GM18507 (cell line): ENCODE data around the gene TCF7L2.
A peak's percentile ranks its signal among the peaks of the same experiment; 100 is the strongest.

ENCODE experiments used
- DNase-seq: peaks from one replicate; pipeline ENCODE4 v3.0.0; 2011; ENCODE audit warnings: low read depth; ENCODE audit not compliant: insufficient read length; ENCODE audit errors: extremely low spot score
- FAIRE-seq: peaks from 2 replicates; lab custom pipeline; 2011; peaks lifted over from hg19 to GRCh38; lab: Jason Lieb, UNC

The TCF7L2 gene

DNA sequence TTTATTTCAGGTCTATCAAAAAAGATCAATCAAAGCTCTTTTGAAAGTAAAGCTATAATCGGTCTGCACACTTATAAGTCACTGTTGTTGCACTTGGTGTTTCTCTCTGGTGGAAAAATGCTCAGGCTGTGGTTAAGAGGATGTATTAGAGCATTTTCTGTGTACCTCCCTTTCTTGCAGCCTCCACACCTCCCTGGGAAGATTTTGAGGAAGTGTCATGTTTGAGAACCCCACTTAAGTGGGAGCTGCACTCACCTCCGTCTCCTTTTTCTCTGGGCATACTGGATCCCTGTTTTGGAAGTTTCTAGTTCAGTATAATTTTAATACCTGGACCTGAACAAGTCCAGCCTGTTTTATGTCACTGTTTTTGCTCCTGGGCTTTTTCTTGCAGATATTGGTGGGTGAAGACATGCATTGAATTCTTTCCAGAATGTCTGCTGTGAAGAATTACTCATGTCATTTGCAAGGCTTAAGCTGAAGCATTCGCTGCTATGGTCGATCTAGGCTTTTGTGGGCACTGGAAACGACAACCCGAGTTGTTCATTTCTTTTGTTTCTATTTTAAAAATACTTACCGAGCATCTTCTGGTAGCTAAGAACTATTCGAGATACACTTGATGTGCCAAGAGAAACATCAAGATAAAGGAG lies 36.6 kb downstream of the TCF7L2 start:
- DNase-seq (no peak), FAIRE-seq (no peak)

DNA sequence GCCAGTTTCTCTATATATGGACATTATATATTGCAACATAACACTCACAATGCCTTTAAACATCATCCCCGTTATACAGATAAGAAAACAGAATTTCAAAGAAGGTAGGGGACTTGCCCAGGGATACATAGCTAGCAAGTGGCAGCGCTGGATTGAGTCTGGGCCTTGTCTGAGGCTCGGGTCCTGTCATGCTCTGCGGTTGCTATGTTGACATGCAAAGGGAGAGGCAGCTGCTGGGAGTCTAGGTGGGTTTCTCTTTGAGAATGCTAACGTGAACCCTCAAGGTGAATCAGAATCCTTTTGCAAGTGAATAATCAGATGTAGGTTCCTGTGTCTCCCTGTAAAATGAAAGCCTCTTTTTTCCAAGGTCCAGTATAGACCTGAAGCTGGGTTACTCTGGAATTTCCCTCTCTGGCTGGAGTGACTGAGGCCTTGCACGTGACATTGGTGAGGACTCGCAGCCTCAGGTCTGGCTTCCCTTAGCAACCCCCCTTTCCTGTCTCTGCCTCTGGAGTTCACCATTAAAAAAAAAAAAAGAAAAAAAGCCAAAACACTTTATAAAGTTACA lies 38.9 kb downstream of the TCF7L2 start:
- FAIRE-seq = no peak

DNA sequence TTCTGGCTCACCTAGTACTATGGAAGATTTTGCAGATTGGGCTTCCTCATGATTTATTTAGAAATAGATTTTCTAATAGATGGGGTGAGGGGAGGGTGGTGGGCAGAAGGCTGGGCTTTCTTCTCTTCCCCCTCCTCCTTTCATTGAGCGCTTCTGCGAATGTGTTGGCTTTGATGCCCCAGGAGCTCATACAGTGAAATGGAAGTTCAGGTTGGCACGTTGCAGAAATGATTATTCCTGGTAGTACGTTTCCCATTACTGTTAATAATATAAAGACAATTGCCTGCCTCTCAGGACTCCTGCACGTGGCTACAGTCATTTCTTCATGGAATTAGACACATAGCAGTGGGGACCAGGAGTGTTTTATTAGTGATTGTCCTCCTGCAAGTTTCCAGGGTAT lies 39.8 kb downstream of the TCF7L2 start:
- FAIRE-seq = no peak
- DNase-seq = no peak

More for the DNA sequence above, 38.9 kb downstream of the TCF7L2 start:
- no peak for DNase-seq

DNA sequence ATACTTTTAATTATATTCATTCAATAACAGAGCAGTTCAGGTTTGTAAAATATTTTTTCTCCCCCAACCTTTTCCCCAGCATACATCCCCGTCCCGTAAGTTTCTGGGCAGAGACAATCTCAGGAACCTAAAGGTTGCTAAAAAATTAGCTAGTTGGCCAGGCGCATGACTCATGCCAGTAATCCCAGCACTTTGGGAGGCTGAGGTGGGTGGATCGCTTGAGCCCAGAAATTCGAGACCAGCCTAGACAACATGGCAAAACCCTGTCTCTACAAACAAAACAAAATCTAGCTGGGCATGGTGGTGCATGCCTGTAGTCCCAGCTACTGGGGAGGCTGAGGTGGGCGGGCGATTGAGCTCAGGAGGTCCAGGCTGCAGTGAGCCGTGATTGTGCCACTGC lies 40.2 kb downstream of the TCF7L2 start:
- no peak for DNase-seq
- FAIRE-seq = no peak

DNA sequence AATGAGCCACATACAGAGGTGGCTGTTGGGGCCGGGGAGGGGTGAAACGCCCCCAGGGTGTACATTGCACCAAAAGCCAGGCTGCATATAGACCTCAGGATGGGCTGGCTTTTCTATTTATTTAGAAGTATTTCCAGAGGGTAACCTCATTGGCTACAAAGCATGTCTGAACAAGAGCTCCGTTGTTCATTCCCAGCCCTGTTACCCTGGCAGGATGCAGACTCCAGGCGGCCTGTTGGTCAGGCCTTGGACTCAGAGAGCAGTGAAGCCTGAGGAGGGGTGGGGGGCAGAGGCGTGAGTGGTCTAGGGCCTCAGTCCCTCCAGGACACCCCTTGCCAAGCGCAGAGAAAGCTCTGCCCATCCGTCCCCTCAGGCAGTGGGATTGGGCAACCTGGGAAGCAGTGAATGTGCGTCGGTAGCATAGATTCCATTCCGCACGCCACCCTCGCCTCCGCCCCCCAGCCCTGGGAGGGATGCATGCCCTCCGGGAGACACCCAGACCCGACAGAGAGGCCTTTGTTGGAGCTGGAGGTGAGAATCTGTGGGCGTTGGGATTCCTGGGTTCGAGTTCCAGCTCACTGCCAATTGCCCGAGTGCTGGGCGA lies 41.9 kb downstream of the TCF7L2 start:
- FAIRE-seq = no peak
- no peak for DNase-seq

DNA sequence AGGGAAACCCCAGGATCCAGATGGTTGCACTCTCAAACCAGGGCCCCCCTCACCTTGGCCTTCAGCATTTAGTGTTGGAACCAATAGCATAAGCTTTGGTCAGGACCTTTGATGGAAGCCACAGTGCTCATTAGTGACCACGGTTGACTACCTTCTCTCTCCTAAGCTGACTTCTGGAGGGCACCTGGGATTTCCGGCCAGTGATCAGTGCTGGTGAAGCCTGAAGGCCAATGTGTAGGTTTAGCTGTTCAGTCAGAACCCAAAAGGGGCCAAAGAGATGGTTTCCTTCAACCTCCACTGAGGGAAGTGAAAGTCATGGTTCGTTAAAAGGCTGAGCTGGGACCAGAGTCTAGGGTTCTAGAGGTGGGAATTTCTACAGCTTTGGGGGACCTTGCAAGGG lies 46.4 kb downstream of the TCF7L2 start:
- DNase-seq (no peak), FAIRE-seq (no peak)

DNA sequence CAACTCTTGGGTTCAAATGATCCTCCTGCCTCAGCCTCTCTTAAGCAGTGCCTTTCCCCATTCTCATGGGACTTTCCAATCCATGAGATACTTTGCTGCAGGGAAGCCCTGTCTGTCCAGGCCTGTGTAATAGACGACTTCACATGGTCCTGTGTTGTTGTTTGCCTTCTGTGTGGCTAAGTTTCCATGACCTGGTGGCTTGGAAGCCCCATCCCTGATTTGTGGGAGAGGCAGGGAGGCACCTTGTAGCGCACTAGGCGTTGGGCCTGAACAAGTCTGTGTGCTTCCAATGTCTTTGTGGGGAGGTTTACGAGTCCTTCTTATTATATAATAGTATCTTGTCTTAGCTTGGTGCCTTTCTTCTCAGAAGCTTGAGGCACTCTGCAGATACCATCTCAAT lies 49.1 kb downstream of the TCF7L2 start:
- FAIRE-seq (no peak), DNase-seq (no peak)

DNA sequence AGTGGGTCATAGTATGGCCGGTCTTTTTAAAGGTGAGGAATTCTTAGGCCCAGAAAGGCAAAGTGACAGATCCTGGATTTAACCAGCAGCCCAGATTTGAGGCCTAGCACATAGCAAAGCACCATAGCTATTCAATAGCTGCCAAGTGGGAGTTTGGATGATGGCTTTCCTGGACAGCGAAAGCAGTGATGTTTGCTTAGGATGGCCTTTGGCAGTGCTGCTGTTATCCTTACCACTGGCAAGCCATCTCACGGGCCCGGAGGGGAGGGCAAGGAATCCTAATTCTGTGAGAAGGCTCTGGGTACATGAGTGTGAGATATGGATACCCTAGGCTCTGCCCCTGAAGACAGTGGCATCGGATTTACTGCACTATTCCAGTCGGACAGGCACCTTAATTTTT lies 50.4 kb downstream of the TCF7L2 start:
- DNase-seq = no peak
- no peak for FAIRE-seq

DNA sequence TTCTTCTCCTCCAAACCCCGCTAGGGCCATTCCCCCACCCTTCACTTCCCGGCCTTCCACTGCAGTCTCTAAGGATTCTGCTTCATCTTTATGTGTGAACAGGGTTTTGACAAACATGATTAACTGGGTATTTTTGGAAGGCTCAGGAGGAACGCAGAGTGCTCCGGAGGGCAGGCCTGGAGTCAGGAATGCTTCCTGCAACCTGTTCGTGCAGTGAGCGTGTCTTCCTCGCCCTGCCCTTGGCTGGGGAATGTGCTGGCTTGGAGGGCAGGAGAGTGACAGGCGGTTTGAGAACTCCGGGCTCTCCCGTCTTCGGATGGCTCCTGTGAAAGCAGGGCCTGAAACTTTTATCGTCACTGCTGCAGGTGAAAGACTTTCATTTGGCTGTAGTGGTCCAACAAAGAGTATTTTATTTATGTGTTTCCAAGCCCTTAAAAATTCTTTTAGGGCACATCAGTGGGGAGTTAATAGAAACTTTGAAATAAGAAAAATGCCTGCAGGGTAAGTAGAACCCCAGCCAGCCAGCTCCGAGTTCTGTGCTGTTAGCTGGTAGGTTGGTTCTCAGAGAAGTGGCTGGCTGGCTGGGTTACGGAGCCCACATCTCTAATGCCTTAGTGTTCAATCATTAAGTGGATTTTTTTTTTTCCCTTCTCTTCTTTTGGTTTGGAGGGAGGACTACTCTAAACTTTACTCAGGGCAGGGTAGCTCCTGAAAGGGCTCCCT lies 51.0 kb downstream of the TCF7L2 start:
- DNase-seq (no peak), FAIRE-seq (no peak)

DNA sequence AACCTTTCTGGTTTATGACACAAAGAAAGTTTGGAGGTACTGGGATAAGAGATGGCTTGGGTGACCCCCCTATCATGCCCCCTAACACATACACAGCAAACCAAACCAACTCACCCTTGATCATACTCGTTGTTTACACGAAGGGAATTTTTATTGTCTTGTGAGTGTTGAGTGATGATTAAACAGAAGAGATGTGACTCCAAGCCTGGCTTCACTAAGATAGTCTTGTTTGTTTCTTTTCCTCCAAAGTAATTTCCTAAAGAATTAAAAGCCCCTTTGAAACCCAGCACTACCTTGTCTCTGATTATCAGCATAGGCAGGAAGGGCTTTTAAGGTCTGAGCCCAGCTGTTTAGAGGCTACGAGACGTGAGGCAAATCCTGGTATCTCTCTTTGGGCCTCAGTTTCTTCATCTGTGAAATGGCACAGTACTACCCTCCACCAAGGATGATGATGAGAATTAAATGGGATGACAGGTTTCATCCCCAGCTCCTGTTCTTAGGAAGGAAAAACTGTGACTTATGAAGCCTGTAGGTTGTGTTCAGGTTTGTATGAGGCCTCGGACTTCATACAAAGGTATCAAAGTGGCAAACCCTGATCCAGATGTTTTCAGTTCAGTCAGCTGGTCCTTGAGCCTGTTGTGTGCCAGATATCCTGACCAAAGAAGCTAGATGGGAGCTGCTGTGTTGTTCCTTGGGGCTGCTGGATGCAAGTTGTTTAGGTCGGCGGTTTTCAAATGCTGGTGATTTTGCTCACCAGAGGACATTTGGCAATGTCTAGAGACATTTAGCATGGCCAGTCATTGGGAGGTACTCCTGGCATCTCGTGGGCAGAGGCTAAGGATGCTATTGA lies 51.8 kb downstream of the TCF7L2 start:
- DNase-seq (no peak), FAIRE-seq (peak; percentile 31)

DNA sequence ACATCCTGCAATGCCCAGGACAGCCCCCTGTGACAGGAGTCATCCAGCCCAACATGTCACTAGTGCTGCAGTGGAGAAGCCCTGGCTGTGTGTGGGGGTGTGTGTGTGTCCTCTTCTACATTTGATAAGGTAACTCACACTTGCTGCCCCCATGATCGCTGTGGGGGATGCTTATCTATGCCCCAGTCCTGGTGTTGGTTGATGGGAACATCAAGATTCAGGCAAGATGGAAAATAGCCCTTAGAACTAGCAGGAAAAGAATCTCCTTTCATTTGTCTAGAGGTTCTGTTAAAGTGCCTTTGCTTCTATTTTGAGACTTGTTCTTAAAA lies 52.4 kb downstream of the TCF7L2 start:
- FAIRE-seq = no peak
- no peak for DNase-seq

DNA sequence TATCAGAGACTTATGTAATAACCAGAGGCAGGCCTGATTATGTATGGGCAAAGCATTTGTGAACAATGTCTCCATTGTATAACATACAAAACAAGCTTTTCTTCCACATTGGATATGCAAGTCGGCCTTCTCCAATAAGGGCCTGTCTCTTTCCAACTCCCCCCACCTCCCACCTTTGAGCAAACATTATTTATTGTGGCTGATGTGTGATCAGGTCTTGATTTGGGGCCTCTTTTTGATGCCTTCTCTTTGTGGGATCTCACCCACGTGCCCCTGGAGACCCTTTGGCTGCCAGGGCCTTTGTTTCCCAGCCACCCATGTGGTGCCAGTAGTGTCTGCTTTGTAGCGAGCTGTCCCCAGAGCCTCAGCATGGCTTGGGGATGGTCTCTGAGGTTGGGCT lies 53.0 kb downstream of the TCF7L2 start:
- DNase-seq (no peak), FAIRE-seq (no peak)

DNA sequence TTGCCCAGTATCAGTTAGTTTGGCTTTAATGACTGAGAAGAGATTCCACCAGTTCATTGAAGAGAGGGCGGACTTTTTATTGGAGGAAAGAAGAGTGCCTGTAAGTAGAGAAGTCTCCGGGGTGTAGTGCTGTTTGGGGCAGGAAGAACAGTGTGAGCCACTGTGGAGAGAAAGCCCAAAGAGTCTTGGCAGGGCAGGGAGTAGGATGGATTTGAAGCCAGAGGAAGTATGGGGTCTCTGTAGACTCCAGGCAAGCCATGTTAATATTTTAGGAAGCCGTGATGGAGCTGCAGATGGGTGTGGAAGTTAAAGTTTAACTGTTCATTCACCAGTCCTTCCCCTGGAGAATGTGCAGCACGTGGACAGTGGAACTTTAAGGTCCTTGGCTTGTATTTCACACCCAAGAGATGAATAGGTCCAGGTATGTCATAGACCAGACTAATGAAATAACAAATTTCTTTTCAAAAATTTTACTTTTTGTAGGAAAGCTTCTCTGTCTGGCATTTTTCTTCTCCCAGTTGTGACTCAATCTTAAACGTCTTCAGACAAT lies 54.1 kb downstream of the TCF7L2 start:
- FAIRE-seq (no peak), DNase-seq (no peak)

DNA sequence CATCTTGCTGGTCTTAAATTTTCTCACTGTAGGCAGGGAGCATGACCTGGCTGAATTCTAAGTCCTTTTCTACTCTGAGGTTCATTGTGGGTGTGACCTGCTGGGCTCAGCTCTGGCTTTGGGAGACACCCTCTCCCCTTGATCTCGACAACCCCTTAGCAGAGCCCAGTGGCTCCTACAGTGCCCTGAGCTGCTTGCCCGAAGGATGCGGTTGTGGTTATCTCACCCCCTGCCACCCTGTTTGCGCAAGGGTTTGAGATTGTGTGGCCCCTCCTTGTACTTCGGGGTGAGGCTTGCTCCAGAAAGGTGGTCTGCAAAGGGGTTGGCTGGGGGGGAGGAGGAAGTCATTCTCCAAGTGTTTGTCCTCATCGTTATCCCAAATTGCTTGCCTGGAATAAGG lies 55.3 kb downstream of the TCF7L2 start:
- DNase-seq (no peak), FAIRE-seq (no peak)

DNA sequence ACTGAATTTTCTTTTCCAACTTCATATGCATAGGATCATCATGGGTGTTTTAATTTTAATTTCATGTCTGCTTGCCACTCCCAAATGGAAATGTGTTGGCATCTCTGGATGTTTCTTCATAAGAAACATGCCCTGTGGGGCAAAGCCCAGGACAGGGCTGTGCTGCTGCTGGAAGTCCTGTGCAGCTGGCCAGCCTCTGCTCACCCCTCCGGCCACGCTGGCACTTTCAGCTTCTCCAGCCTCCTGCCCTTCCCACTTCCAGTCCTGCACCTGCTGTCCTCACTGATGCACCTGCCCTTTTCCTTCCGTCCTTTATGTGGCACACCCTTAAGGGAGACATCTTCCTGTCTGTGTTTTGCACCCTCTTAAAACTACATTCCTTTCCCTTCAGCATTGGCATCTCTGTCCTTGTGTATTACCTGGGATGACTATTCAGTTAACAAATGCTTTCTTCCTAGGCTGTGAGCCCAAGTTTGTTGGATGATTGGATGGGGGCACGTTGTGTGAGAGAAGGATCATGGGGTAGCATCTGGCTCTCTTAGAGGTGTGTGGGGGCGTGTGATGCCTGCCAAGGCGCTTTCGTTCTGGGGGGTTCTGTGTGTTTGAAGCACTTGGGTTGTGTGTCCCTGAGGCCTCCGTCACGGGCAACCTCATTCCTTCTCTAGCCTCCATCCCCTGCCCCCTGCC lies 56.8 kb downstream of the TCF7L2 start:
- FAIRE-seq (no peak), DNase-seq (no peak)

DNA sequence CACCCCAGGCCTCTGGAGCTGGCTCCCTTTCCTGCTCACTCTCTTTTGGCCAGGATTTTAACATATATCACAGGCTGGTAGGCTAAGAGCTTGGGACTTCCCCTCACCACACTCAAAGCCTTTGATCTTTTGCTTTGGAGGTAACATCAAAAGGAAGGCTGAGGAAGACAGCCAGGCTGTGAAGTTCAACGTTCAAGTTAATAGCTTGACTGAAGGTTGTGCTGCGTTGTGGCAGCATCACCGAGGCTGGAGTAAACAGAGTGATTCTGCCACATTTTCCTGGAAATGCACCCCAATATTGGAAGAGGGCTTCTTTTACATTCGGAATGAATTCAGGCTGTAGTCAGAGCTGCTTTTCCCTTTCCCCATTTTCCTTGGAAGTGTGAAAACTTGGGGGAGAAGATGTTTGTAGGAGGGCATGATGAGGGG lies 57.3 kb downstream of the TCF7L2 start:
- FAIRE-seq (no peak), DNase-seq (no peak)

DNA sequence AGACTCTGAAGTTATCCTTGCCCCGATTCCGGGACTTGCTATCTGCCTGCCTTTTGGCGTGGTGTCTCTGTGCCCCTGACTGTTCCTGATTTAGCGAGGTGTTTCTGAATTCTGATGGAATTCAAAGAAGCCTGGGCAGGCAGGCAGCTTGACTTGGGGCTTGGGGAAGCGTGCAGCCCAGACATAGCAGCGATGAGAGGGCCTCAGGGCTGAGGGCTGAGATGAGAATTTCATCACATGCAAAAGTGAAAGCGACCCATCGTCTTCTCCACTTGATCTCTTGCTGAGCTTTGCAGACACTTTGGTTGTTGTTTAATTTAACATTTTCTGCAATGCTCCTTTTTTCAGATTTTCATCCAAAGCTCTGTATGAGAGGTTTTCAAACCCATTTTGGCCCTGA lies 57.8 kb downstream of the TCF7L2 start:
- FAIRE-seq (no peak), DNase-seq (no peak)

DNA sequence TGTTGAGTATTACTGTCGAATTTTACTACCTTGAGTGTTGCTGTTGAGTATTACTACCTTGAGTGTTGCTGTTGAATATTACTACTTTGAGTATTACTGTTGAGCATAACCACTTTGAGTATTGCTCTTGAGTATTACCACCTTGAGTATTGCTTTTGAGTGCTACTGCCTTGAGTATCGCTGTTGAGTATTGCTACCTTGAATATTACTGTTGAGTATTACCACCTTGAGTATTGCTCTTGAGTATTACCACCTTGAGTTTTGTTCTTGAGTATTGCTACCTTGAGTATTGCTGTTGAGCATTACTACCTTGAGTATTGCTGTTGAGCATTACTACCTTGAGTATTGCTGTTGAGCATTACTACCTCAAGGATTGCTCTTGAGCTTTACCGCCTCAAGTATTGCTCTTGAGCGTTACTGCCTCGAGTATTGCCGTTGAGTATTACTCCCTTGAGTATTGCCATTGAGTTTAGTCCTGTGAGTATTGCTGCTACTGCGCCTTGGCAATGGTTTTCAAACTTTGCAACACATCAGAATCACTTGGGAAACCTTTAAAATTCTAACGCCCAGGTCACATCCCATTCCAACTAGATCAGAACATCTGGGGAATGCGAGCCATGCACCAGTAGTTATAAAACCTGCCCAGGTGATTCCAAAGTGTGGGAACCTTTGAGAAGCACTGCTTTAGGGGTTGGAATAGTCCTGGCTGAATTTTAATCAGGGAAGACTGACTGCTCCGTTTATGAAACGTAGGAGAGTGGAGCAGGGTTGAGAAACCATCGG lies 61.7 kb downstream of the TCF7L2 start:
- DNase-seq = no peak

More for the DNA sequence above, 61.7 kb downstream of the TCF7L2 start:
- FAIRE-seq = no peak
